ENCODE results near the gene NEURL1B.
"Not testable (repeated sequence)": the region's sequence is repeated elsewhere in the genome, so short reads cannot be mapped to it uniquely, and the experiment has no call there.

The NEURL1B gene

DNA sequence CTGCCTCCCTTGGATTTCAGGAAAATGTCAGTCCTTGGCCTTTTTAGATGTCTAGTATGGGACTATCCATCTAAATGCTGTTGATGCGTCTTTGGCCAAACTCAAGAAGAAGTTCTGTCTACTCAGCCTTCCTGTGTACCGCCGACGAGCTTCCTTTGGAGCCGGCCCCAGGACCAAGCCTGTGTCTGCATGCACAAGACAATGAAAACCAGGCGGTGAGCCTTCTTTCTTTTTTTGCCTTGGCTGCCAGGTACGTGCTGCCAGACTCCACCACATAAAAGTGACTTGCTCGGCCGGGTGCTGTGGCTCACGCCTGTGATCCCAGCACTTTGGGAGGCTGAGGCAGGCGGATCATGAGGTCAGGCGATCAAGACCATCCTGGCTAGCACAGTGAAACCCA lies 6.0 kb upstream of the NEURL1B start:
- DNase-seq = no peak

GRCh38 chr5:172636279-172637050 lies 4.6 kb upstream of the NEURL1B start:
- DNase-seq = no peak

DNA sequence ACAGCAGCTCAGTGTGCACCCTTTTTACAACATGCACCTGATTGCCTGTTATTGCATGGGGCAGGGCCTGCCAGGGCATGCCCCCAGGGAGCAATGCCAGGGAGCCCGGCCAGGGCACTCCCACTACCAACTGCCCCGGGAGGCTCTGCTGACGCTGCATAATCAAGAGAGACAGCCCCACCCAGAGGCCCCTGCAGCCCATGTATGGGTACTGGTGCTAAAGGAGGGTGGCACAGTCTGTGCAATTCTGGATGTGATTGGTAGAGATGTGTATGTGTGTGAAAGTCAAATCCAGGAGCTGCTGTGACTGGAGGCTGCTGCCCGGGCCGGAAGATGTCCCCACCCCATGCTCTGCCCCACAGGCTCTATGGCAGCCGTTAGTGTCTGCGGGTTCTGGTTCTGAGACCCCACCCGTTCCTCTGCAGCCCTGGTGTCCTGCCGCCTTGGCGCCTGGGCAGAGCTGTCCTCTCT lies 3.9 kb upstream of the NEURL1B start:
- no peak for DNase-seq

DNA sequence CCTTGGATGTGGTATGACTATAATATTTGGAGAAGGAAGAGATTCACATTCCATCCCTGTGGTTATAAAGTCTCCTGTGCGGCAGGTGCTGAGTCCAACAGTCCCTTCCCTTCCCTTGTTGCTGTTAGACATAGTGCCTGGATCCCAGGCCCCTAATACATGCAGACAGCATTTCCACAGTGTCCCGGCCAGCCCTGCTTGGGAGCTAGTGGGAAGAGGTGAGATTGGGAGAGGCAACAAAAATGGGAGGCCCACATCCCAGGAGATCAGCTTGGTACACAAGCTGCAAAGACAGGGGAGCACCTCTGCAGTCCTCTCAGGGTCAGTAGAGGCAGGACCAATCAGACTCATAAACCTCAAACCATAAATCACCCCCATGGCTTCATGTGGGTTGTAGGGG lies 3.3 kb upstream of the NEURL1B start:
- no peak for DNase-seq

- DNase-seq = no peak
Observed at GRCh38 chr5:172638209-172638768, 2.8 kb upstream of the NEURL1B start.

DNA sequence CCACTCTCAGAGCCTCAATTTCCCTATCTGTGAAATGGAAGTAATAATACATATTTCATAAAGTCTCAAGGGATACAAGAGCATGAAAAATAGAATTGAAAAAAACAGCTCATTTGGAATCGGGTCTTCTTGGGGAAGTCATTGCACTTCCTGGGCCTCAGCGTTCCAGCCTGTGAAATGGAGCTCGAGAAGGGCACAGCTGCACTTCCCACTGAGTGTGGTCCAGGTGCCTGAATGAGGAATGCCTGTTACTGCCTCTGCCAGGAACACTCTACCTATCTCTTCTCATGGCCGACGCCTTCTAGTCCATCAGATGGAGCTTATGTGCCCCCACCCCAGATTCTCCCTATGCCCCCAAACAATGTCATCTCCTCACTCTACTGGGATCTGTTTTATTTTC lies 924 bp upstream of the NEURL1B start:
- no peak for DNase-seq

- DNase-seq = no peak
Observed at GRCh38 chr5:172641359-172642050, 442 bp downstream of the NEURL1B start.

- DNase-seq = no peak
Observed at GRCh38 chr5:172642051-172642409, 967 bp downstream of the NEURL1B start.

DNA sequence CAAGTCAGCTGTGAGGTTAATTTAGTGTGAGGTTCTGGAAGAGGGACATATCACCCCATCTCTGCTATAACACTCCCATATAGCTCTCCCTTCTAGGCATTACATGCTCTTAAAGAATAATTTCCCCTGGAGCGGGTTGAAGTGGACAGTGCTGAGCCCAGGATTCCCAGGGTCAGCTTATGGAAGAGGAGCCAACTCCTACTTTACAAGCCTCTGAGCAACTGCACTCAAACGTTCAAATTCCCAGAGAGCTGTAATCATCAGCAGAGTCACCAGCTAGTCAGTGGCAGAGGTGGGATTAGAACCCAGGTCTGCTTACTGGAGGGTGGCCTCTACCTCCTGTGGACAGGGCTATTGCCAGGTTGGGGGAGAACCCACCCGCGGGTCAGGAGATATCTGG lies 1.4 kb downstream of the NEURL1B start:
- DNase-seq = no peak

DNA sequence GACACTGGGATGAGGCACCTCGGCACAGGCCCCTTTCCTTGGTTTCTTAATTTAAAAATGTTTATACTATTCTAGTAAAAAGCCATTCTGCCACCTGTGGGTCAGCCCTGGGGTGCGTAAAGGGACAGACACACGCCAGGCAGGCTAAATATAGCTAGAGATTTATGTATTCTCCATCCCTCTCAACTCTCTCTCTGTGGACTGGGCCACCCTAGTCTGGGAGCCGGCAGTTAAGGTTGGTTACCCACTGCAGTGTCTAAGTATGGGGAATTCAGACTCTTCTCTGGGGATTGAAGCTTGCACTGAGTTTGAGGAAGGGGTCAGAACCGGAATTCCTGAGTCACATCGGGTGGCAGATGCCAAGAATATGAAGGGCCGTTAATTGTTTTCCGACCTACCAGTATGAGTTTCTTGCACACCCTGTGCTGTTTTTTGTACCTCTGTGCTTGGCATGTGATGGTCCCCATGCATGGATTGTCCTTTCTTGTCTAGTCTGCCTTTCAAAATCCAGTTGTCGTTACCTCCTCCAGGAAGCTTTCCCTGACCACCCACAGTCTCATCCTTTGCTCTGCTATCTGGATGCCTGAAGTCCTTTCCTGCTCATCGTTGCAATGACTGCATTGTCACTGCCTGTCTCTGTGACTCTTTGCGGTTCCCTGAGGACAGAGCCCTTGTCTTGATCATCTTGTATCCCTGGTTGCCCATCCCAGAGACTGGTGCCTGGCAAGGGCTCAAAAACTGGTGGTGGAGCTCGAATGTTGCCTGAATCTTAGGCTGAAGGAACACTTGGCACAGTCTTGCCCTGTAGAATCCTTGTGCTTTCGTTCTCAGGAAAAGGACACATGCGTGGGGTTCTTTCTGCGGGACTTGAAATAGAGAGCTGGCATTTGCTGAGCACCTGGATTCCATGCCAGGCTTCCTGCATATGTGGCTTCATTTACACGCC lies 2.1 kb downstream of the NEURL1B start:
- DNase-seq = no peak

- DNase-seq = no peak
Observed at GRCh38 chr5:172644266-172644665, 3.2 kb downstream of the NEURL1B start.

DNA sequence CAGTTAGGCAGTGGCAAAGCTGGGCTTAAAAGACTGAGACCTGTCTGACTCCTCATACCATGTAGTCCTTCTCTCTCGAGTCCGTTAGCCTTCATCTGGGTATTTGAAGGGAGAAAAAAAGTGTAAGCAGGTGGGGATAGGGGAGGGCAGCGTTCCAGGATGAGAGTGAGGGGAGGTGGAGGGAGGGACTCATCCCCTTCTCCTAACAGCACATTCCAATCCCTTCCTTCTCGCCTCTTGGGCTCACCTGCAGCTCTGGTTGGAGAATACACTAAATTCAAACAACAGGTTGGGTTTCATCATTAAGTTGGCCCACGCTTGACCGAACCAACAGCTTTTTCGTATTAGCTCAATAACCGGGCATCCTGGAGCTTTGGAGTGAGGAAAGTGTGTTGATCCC lies 3.6 kb downstream of the NEURL1B start:
- no peak for DNase-seq

DNA sequence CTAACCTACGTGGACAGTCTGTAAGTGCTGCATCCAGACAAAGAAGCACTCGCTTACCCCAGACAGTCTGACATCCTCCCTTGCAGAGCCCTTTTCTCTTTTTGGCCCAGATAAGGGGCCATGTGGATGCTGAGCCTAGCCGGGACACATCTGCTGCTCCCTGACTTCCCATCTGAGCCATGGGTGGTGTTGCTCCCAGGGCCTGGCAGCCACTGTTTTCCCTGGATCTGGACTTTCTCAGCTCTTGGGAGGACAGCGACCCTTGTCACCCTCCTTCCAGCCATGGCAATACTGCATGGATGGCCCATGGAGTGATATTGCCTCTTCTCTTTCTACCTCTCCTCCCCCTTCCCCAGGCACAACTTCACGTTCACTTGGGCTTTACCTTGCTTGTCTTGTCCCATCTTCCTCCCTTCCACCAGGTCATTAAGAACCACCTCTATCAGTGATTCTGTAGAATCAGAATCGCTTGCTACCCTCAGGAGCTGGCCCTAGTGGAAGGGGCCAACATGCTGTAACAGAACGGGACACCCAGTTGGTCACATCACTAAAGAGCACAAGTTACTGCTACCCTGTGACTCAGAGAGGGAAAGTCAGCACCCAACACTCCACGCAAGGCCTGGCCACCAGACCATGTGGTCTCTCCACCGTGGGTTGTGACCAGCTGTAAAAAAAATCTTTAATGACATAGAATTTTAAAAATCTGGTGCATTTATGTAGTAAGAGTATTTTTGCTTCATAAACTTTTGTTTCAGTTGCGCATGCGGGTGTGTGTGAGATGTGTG lies 4.4 kb downstream of the NEURL1B start:
- DNase-seq = no peak

GRCh38 chr5:172646716-172647285 lies 5.7 kb downstream of the NEURL1B start:
- no peak for DNase-seq

GRCh38 chr5:172647352-172648012 lies 6.4 kb downstream of the NEURL1B start:
- DNase-seq = no peak

DNA sequence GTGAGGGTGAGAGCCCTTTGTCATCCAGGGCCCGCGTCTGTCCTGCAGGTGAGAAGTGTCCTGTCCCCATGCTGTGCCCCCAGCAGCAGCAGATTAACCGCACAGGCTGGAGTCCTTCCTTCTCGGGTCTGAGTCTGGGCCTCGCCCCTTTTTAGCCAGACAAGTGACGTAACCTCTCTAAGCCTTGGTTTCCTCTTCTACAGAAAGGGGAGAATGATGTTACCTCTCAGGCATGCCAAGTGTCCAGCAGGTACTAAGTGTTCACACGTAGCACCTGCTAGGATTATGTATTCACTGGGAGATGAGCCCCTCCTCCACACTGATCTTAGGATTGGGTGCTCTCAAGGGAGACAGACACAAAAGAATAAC lies 6.9 kb downstream of the NEURL1B start:
- DNase-seq = no peak

DNA sequence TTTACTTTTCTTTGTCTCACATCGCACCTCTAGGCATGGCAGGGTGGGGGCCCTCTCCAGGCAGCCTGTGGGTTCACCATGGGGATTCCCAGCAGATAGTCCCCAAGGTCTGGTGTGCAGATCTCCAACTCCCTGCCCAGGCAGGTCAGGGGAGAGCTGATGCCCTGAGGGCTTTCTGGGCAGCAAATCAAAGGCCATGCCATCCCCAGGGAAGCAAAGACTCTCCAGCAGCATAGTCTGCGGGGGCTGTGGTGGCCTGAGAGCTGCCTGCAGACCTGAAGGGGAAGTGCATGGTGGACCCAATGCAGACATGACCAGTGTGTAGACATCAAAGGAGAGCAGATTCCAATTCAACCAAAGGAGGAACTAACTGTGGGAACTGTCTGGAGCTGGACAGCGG lies 7.7 kb downstream of the NEURL1B start:
- no peak for DNase-seq

- DNase-seq = not testable (repeated sequence)
Observed at GRCh38 chr5:172656496-172656895, 15.4 kb downstream of the NEURL1B start.

DNA sequence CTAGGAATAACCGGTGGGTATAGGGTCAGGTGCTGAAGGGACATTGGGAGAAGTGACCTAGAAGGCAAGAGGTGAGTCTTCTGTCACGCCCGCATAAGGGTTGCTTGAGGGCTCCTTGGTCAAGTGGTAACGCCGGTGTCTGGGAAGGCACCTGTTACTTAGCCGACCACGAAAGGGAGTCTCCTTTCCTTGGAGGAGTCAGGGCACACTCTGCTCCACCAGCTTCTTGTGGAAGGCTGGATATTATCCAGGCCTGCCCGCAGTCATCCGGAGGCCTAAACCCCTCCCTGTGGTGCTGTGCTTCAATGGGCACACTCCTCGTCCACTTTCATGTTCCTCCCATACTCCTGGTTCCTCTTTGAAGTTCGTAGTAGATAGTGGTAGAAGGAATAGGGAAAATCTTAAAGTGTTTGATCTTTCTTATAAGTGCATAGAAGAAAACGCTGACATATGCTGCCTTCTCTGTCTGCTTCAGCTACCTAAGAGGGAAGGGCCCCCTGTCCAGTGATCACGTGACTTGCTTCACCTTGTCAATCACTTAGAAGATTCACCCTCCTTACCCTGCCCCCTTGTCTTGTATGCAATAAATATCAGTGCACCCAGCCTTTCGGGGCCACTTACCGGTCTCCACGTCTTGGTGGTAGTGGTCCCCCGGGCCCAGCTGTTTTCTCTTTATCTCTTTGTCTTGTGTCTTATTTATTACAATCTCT lies 16.6 kb downstream of the NEURL1B start:
- not testable (repeated sequence) for DNase-seq

- no peak for DNase-seq
Observed at GRCh38 chr5:172658391-172658790, 17.3 kb downstream of the NEURL1B start.
